ENCODE results near the gene LSAMP.

LSAMP gene

DNA sequence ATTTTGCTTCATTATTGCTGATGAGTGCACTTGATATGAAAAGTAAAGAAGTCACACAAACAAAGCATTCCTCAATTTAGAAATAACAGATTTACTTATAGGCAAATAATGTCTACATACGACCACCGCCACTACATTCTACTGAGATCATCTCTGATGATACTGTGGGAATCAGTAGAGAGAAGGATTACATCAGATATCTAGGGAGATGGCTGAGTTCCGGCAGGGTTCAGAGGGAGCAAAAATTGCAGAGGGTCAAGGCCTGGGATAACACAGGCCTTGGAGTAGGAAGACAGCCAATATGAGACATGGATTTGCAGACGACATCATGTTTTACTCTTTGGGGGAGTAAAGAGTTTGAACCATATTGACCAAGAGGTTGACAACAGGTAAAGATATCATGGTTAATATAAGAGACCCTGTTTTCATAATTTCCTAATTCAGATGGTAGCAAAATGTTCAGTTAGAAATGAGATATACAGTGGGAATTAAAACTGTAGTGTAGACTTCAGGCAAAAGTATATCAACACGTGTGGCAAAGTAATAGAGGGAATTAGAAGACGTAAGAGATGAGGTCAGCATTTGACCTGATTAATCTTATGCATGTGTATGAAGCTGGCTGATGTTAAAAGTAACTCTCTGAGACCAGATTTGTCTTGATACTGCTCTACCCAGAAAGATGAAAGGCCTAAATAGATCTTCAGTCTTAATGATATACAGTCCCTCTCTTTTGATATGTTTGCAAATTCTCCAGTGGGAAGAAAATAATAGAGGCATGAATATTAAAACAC, 15.6 kb downstream of the LSAMP start:
- DNase-seq (ENCODE audit: low spot score) = no peak

DNA sequence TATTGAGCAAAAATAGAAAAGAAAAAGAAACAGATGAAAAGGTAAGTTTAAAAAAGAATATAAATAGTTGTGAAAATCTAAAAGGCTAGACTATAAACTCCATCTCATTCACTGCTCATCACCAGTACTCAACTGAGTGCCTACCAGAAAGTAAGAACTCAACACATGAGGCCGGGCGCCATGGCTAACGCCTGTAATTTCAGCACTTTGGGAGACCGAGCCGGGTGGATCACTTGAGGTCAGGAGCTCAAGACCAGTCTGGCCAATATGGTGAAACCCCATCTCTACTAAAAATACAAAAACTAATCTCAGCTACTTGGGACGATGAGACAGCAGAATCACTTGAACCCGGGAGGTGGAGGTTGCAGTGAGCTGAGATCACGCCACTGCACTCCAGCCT, 19.3 kb downstream of the LSAMP start:
- DNase-seq (ENCODE audit: low spot score) = no peak

DNA sequence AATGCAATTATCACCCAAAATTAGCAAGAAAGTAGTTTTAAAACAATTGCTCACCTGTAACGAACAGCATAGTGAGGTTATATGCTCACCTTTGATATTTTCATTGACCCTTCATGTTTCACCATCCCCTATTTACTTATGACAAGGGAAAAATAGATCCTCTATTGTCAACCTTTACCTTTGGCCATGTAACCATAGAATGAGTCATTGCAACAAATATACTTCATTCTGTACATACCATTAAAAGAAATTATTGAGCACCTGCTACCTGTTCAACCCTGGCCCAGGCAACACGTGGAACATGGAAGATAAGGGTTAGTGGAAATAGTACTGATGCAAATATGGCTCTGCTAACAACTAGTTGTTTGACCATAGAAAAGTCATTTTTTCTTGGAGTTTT, 20.2 kb downstream of the LSAMP start:
- no peak for DNase-seq (ENCODE audit: low spot score)

DNA sequence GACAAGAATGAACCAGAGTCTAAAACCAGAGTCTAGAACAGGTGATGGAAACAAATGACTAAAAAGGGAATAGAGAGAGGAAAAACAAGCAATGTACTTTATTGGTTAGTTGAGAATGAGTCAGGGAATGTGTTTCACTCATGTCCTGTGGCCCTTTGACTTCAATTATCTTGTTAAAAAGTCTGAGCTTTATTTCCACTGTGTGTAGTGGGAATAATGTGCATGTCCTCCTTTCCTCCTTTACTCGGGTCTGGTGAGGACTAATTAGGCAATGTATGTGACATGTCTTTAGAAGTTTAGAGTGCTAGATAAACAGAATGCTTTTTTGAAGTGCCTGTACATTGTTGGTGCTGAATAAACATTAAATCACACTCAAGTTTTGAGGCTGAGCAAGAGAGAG, 21.3 kb downstream of the LSAMP start:
- DNase-seq (ENCODE audit: low spot score) = peak; percentile 42

DNA sequence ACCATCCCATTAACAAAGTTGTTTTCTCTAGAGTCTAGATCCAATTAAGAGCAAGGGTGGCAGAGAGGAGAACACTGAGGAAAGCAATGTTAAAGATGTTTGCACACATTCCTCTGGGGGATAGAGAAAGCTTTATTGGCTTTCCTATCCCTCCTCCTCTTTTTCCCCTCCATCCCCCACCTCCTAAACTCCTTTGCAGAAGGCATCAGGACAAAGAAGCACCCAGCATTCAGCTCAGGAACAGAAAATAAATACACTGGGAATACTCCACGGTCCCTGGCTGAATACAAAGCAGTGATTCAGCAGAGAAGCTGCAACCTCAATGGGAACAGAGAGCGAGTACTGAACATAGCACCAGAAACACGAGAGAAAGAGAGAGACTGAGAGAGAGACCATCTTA, 21.9 kb downstream of the LSAMP start:
- DNase-seq (ENCODE audit: low spot score) = peak; percentile 61

DNA sequence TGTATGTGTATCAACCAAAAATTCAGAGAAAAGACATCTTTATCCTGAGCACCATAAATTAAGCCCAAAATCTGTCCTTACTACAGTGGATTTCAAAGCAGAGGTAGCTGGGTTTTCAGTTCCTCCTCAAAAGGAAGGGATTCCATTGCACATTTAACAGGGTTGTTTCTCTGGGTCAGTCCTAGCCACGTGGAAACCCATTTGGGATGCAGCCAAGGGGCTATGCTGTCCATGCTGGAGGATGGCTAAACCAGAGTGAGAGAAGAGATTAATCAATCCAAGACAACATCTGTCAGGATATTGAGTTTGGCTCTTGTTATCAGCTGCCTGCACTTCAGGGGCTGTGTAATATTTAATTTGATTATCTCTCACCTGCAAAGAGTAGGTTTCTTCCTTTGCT, 28.1 kb downstream of the LSAMP start:
- no peak for DNase-seq (ENCODE audit: low spot score)

DNA sequence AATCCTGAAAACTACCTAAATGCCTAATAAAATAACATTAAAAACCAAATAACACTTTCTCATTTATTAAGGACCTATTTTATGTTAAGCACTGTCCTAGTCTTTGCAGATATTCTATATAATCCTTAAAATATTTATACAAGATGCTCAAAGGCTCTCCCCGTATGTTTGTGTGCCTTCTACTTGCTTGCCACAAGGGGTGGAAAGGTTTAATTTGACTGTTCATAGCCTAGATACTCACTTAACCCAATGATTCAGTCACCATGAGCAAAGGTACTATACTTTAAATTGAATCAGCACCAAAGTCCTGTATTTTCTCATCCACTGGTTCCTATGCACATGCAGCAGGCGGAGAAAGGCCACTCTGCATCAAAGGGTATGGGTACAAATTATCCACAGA, 32.0 kb downstream of the LSAMP start:
- no peak for DNase-seq (ENCODE audit: low spot score)

DNA sequence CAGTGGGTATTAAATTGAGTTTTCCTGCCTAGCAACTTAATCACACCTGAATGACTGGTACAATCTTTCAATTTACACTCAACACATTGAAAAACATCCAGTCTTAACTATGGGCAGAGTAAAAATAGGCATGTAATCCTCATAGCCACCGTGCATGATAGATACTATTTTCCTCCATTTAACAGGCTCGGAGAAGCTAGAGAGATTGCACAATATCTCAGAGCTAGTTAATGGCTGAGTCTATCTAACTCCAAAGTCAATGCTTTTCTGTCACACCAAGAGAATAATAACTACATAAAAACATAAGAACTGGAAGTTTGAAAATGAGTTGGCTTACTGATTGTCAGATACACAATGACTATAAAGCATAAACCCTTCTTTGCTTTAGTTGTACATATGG, 36.8 kb downstream of the LSAMP start:
- no peak for DNase-seq (ENCODE audit: low spot score)

DNA sequence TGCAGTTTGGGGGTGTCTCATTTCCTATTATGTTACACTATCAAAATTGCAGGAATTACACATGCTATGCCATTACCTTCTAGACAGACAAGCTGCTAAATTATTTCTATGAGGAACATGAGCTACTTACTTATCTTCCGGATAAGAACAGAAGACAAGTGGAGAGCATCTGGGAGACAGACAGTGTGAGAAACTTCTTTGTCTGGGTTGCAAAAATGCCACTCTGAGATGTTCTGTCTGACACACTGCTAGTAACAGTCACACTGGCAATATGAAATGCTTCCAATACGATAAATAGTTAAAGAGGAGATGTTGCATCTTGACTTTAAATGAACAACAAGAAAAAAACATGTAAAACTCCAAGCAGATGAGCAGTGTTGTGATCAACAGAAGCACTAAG, 40.1 kb downstream of the LSAMP start:
- no peak for DNase-seq (ENCODE audit: low spot score)

DNA sequence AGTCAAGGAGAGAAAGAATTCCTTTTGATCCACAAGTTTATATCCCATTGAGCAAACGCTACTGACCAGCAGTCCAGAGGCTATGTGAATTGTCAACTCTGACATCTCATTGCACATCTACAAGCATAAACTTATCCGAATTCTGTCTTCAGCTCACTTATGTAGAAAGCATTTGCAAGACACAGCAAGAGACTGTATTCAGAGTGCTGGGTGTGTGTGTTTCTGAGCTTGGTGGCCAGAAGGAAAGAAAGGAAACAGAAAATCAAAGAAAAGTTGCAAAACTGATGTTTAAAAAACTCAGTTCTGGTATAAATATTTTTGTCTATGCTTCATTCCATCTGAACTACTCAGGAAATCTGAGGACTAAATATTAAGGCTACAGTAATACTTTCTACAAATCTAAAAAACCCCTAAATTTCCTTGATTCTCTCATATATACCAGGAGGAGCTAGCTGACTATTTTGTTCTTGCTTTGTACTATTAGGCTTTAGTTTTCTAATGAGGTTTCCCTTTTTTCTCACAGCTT, 45.5 kb downstream of the LSAMP start:
- DNase-seq (ENCODE audit: low spot score) = no peak

DNA sequence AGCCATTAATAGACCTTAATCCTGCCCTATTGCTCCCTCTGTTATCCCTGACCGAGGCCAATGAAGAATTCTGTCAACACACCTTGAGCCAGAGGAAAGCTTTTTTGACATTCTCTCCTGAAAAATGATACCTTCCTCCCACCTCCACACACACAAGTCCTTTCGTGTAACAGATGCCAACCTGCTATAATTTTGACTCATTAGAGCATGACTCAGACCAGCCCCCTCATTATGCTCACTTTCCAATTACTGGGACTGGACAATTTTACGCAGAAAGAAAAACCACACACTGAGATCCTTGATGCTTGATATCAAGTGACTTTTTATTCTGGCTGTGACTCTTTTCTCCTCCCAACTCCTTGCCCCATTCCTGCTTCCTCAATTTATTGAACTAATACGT, 50.9 kb downstream of the LSAMP start:
- no peak for DNase-seq (ENCODE audit: low spot score)

DNA sequence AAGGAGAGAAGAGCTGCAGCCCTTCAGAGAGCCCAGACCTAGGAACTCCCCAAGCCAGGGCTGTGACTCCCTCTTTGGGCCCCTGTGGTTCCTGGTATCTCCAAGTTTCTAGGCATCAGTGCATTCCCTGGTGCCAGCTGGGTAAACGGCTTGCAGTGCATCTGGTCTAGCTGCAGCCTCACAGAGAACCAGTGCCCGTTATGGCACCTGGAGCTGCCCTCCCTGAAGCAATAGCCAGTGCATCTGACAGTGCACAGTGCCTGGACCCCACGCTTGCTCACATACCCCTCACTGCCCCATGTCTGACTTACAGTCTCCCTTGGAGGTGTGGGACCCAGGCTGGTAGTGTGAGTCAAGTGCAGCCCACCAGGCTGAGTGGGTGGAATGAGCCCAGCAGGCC, 52.1 kb downstream of the LSAMP start:
- DNase-seq (ENCODE audit: low spot score) = no peak

DNA sequence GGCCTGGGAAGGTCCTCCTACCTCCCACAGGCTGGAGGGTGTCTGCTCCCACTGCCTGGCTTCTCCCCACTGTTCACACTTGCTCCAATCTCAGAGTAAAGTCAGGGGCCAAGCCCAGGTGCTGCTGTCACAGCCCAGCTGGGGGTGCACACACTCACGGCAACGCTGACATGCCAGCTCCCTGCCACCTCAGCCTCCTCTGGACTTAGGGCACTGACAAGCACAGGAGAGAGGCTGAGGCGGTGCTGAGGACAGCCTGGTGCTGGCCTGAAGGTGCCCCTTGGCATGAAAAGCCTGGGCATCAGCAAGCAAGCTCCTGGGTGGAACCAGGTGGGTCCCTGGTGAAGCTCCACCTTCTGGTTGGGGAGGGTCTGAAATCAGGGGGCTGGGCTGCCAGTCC, 53.0 kb downstream of the LSAMP start:
- DNase-seq (ENCODE audit: low spot score) = no peak

DNA sequence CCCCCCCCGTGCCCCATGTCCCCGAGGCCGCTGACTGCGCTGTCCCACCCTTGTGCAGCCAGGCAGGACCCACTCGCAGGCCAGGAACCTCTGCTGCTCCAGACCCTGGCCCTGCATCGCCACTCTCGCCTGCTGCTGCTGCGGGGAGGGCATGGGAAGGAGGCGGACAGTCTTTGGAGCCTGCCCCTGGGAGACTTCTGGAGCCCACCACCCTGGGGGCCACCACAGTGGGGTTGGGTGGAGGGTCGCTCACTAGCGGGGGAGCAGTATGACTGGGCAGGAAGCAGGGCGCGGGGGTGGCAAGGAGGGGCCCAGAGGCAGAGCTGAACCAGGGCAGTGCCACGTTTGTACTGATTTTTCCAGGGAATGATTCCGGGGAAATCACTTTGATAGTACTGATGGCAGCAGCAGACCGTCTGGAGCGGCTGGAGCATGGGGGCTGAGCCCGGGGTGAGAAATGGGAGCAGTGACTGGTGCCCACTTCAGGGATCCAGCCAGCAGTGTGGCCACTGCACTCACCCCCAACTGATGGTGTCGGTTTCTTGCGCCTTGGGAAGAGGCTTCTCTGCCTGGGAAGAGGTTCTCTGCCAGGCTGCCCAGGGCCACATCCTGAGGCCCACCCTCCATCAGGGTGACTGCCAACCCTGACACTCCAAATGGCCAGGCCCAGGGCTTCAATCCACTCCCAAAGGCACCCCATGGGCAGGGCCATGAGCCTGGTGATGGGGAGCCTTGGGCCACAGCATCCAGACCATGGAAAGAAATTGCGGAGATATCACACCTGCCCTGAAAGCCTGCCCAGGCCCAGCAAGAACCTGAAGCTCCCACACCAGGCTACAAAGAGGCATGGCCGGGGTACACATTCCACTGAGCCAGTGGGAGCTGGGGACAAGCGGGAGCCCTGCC, 53.7 kb downstream of the LSAMP start:
- no peak for DNase-seq (ENCODE audit: low spot score)

DNA sequence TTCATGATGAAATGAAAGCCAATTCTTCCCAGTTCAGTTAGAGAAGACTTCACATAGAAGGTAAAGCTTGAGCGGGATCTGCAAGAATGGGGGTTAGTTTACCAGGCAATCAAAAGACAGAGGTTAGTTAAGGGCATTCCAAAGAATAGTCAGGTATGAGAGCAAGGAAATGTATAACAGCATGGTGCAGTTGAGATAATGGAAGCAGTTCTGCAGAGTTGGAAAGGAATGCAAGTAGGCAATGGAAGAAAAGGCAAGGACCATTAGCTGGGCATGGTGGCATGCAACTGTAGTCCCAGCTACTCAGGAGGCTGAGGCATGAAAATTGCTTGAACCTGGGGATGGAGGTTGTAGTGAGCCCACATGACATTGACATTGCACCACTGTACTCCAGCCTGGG, 55.0 kb downstream of the LSAMP start:
- DNase-seq (ENCODE audit: low spot score) = no peak

DNA sequence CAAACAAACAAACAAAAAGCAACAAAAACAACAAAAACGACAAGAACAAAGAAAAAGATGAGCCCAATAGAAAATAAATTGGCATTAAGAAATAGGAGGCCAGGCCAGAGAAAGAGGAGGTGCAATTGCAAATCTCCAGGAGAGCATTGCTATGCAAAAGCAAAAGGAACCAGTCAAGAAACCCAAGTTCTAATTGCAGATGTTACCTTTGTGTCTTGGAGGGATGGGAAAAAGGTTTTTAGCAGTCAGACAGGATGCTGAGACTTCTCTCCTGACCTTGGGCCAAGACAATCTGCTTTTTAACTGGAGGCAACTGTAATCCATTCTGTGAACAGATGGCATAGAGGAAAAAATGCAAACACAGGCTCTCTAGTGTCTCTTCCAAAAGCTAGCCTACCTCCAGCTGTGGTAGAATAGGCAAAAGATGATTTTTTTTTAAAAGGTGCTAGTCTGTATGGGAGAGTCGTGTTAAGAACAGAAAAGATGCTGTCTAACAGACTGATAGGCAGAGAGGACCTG, 56.4 kb downstream of the LSAMP start:
- DNase-seq (ENCODE audit: low spot score) = peak; percentile 94

DNA sequence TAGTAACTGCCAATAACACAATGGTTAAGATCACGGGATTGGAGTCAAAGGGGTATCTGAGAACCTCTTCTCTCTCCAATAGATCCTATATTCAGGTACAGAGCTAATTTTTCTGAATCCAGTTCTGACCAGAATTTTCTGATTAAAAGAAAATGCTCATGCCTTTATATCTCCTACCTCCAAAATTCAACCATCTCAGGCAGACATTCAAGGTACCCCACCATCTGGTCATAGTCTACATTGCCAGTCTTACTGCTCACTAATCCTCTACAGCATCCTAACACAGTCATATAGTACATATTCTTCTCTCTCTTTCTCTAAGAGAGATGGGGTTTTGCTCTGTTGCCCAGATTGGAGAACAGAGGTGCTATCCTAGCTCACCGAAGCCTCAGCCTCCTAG, 59.1 kb downstream of the LSAMP start:
- DNase-seq (ENCODE audit: low spot score) = peak; percentile 62

DNA sequence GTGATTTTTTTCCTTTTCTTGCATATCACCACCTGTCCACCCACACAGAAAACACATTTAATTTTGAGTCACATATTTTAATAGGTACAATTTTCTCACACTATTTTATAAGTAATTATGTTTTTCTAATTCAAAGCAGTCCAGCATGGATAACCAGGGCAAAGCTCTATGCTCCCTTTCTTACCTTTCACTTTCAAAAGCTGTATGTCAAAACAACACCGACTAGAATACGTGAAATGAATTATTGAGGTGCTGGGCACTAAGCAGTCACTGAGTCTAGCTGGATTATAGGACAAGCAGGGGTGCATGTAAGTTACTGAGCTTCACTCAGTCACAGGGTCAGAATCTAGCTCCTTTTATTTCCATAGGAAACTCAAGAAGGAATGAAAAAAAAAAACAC, 60.6 kb downstream of the LSAMP start:
- no peak for DNase-seq (ENCODE audit: low spot score)

DNA sequence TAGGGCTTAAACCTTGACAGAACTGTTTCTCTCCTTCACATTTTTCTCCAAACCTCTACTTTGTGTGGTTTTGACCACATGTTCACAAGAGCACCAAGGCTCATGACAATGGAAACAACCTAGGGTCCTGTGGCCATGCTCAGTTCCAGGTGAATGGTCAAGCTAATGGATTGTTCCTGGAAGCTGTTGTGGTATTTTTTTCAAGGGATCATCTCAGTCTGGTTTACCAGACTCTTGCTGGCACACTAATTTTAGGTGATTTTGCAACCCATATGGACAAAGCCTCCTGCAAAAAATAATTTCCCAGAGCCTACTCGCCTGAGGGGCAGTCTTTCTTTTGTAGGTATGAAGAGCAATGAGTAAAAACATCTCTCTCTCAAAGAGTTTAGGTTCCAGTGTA, 67.2 kb downstream of the LSAMP start:
- peak; percentile 57 for DNase-seq (ENCODE audit: low spot score)

DNA sequence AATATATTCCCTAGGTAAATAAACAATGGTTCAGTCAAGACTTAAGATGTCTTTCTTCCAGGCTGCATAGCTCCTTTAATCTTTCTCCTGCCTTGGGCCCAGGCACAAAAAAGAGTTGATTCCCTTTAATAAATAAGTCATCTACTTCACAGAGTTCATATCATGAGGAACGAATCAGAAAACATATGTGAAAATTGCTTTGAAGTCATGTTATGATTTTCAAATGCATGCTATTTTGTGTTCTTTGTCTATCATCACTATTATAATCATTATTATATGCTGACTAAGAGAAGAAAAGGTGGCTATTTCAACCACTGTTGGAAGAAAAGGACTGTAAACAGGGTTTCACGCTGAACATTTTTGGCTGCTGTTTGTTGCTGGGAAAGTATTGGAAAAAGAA, 70.4 kb downstream of the LSAMP start:
- no peak for DNase-seq (ENCODE audit: low spot score)

DNA sequence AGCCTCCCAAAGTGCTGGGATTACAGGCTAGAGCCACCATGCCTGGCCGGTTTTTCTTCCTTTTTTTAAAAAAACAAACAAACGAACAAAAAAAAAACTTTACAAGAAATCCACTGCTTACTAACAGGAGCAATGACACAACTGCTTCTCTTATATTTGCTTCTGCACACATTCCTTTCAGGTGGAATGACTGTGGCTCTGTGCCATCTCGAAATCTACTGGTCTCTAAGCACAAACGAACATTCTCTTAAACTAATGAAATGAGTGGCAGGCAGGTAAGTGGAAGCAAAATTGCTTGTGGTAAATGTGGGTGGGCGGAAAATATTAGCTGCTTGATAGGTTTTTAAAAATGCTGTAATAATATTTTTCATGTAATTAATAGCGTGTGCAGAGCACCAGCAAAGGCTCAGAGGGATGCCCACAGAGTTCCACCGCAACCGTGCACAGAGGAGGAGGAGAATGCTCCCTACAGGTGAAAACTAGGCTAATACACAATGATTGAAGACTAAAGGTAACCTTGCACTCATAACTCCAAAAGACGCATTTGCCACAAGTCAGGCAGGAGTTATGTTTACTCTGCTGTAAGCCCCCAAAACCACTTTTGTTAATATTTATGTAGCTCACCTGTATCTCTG, 77.4 kb downstream of the LSAMP start:
- peak; percentile 65 for DNase-seq (ENCODE audit: low spot score)

DNA sequence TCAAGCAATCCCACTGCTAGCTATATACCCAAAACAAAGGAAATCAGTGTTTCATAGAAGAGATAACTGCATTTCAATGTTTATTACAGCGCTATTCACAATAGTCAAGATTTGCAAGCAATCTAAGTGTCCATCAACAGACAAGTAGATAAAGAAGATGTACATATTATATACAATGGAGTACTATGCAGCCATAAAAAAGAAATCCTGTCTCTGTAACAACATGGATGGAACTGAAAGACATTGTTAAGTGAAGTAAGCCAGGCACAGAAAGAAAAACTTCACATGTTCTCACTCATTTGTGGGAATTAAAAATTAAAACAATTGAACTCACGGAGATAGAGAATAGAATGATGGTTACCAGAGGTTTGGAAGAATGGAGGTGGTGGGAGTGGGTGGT, 89.2 kb downstream of the LSAMP start:
- no peak for DNase-seq (ENCODE audit: low spot score)
